Subcutaneous adipose tissue (tissue), 4 donors: Measurements from ENCODE around the gene TSPAN6. TPM values are rescaled to one million over a fixed set of nuclear protein-coding genes. Genes with fewer than 3 reads are reported as not detected.

Experiments used
- CTCF ChIP-seq: fragments of 450-650 bp; IDR thresholded peaks from one replicate; pipeline ENCODE4 v1.5.1; 2016; ENCODE audit warnings: low read depth, mild to moderate bottlenecking, control low read depth, antibody characterized with exemption, moderate library complexity
- total RNA-seq, 4 donors: library from RNA; depleted of rRNA; stranded (reverse); fragments of >200 nt; gene quantifications; one replicate each; pipeline ENCODE4 v1.1.0, GENCODE V29; 2016

TSPAN6 gene
- total RNA-seq, 4 donors from 2014 or later: 29.1 to 56.7 (median 38.4) TPM

- TF ChIP-seq CTCF: no peak
Observed at GRCh38 chrX:100600340-100600739, 36.3 kb downstream of the TSPAN6 start.

- TF ChIP-seq CTCF: no peak
Observed at GRCh38 chrX:100599456-100599855, 37.1 kb downstream of the TSPAN6 start.

- no peak for TF ChIP-seq CTCF
Observed at GRCh38 chrX:100596601-100597000, 40.0 kb downstream of the TSPAN6 start.

GRCh38 chrX:100593581-100593980 is 43.0 kb downstream of the TSPAN6 start:
- no peak for TF ChIP-seq CTCF

- no peak for TF ChIP-seq CTCF
Observed at GRCh38 chrX:100593126-100593525, 43.5 kb downstream of the TSPAN6 start.

GRCh38 chrX:100591256-100592051 is 45.2 kb downstream of the TSPAN6 start:
- TF ChIP-seq CTCF: no peak

GRCh38 chrX:100587861-100588260 is 48.7 kb downstream of the TSPAN6 start:
- TF ChIP-seq CTCF: no peak
